Endothelial cell of umbilical vein (primary cell): ENCODE results near the gene EFNA5.

ENCODE experiments used
- POLR2A ChIP-seq: IDR thresholded peaks from 2 replicates; pipeline ENCODE4 v1.6.1; 2012; ENCODE audit warnings: low read depth, mild to moderate bottlenecking, control low read depth, low read length
- POLR2AphosphoS5 ChIP-seq: IDR thresholded peaks from 2 replicates; pipeline ENCODE4 v1.6.1; 2012; ENCODE audit warnings: low read depth, mild to moderate bottlenecking, control low read depth, low read length, moderate library complexity; ENCODE audit not compliant: insufficient read depth
- TF ChIP-seq, protein P1 (sequence below), 2 donors: IDR thresholded peaks; 1 replicate in 1 of 2; 2 replicates in 1 of 2; pipeline ENCODE4 v1.5.1; 2011; ENCODE audit warnings: low read length in 2 of 2, mild to moderate bottlenecking in 2 of 2, moderate library complexity in 2 of 2, control low read depth in 1 of 2, inconsistent platforms in 1 of 2, low read depth in 1 of 2; ENCODE audit not compliant: insufficient read depth in 1 of 2; ENCODE audit errors: extremely low read depth in 1 of 2

DNA sequence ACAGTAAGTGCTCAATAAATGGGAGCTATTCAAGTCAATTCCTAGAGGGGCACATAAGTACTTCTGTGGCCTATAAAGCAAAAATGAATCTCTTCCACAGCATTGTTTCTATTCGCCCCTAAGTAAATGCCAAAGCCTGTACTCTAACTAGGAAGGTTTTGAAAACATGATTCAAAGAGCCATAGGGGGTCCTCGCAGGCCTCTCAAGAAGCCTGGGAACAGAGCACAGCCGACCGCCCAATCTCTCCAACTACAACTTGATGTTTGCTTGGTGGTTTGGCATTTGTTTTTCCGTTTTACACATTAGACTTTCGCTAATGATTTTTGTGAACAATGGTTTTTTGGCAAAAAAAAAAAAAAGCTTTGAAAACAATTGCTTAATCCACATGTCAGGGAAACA, 19.4 kb downstream of the EFNA5 start:
- TF ChIP-seq POLR2A (no peak), POLR2AphosphoS5 (no peak)
- TF ChIP-seq, protein P1, sequence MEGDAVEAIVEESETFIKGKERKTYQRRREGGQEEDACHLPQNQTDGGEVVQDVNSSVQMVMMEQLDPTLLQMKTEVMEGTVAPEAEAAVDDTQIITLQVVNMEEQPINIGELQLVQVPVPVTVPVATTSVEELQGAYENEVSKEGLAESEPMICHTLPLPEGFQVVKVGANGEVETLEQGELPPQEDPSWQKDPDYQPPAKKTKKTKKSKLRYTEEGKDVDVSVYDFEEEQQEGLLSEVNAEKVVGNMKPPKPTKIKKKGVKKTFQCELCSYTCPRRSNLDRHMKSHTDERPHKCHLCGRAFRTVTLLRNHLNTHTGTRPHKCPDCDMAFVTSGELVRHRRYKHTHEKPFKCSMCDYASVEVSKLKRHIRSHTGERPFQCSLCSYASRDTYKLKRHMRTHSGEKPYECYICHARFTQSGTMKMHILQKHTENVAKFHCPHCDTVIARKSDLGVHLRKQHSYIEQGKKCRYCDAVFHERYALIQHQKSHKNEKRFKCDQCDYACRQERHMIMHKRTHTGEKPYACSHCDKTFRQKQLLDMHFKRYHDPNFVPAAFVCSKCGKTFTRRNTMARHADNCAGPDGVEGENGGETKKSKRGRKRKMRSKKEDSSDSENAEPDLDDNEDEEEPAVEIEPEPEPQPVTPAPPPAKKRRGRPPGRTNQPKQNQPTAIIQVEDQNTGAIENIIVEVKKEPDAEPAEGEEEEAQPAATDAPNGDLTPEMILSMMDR (IDR thresholded peaks at IDR 0.05; ENCODE audit: extremely low read depth in 1 of 2, insufficient read depth in 1 of 2, low read depth in 1 of 2, low read length in 2 of 2) = no peak
